CD4-positive, alpha-beta T cell (primary cell): Measurements from ENCODE around the gene CCDC187. TPM values are rescaled to one million over a fixed set of nuclear protein-coding genes. Genes with fewer than 3 reads are reported as not detected.

Source experiments
- ATAC-seq: fragments of 200-7000 bp; cut with Tn5 transposase; one replicate; pipeline ENCODE4 v1.10.0; 2022; ENCODE audit warnings: mild to moderate bottlenecking; ENCODE audit not compliant: poor library complexity
- CTCF ChIA-PET: fragments of 350-600 bp; sonication (Branson Sonifier 250); formaldehyde crosslinking; loops from one replicate; lab custom pipeline; 2021; ENCODE audit warnings: antibody characterized with exemption, inconsistent platforms; lab: Charles Lee
- POLR2A ChIA-PET: fragments of 350-600 bp; sonication (Branson Sonifier 250); formaldehyde crosslinking; loops from one replicate; lab custom pipeline; 2021; ENCODE audit warnings: antibody characterized with exemption, inconsistent platforms; lab: Charles Lee
- DNase-seq, 14 experiments: peaks; one replicate each; pipeline ENCODE4 v3.0.0-alpha.2; 2013 to 2020; ENCODE audit warnings: mixed read lengths in 2 of 14
- H3K27ac ChIP-seq, 2 donors: one replicate each; pipeline versions ENCODE4 v1.5.1 to v1.7.0; 2013; ENCODE audit warnings: low read length in 2 of 2, low read depth in 1 of 2, mild to moderate bottlenecking in 1 of 2
- H3K27me3 ChIP-seq, 2 experiments: 1 replicate in 1 of 2; 2 replicates in 1 of 2; pipeline versions ENCODE4 v1.6.1 to v1.7.0; 2013; ENCODE audit warnings: low read length in 2 of 2, control low read depth in 1 of 2, mild to moderate bottlenecking in 1 of 2, moderate library complexity in 1 of 2; ENCODE audit not compliant: insufficient read depth in 2 of 2, control insufficient read depth in 1 of 2
- H3K36me3 ChIP-seq: one replicate; pipeline ENCODE4 v1.6.1; 2013; ENCODE audit warnings: low read length, control low read depth; ENCODE audit not compliant: insufficient read depth
- H3K4me1 ChIP-seq: one replicate; pipeline ENCODE4 v1.6.1; 2013; ENCODE audit warnings: low read length, control low read depth; ENCODE audit not compliant: insufficient read depth
- H3K4me3 ChIP-seq: one replicate; pipeline ENCODE4 v1.5.1; 2013; ENCODE audit warnings: mild to moderate bottlenecking, low read length, moderate library complexity
- H3K9me3 ChIP-seq, 2 experiments: 1 replicate in 1 of 2; 2 replicates in 1 of 2; pipeline versions ENCODE4 v1.6.1 to v1.7.0; 2013; ENCODE audit warnings: low read length in 2 of 2, mild to moderate bottlenecking in 2 of 2, control low read depth in 1 of 2, moderate library complexity in 1 of 2; ENCODE audit not compliant: control insufficient read depth in 1 of 2, insufficient read depth in 1 of 2
- H3K27ac Mint-ChIP-seq: one replicate; pipeline ENCODE4 v1.8.0; 2020; ENCODE audit warnings: mixed read lengths
- H3K27me3 Mint-ChIP-seq: one replicate; pipeline ENCODE4 v1.8.0; 2021; ENCODE audit warnings: mixed read lengths
- H3K36me3 Mint-ChIP-seq: one replicate; pipeline ENCODE4 v1.8.0; 2021; ENCODE audit warnings: low read depth, mixed read lengths
- H3K4me1 Mint-ChIP-seq: one replicate; pipeline ENCODE4 v1.8.0; 2021; ENCODE audit warnings: low read depth, mixed read lengths
- H3K4me3 Mint-ChIP-seq: one replicate; pipeline ENCODE4 v1.8.0; 2020; ENCODE audit warnings: mild to moderate bottlenecking, mixed read lengths
- H3K9me3 Mint-ChIP-seq: one replicate; pipeline ENCODE4 v1.8.0; 2020; ENCODE audit warnings: mixed read lengths
- intact Hi-C, 2 experiments: fragments of 100-400 bp; cut with DNase I in 1 of 2; cut with micrococcal nuclease in 1 of 2; formaldehyde crosslinking; loops; one replicate each; pipeline versions ENCODE4 v1.15.1 to v1.9.0; 2023 to 2025; cut with DNase I, micrococcal nuclease
- total RNA-seq, 174 experiments: library from RNA in 2 of 174; stranded (reverse) in 2 of 174; gene quantifications; one replicate each; pipeline ENCODE4 v1.2.3 and lab custom pipeline; 2021 to 2026
- TF ChIP-seq, protein P1 (sequence below): fragments of 200-600 bp; IDR thresholded peaks from one replicate; pipeline ENCODE4 v1.8.0; 2022; ENCODE audit warnings: antibody characterized with exemption, mild to moderate bottlenecking

Gene CCDC187
- total RNA-seq, 2 experiments from 2014 or later: not detected

DNA sequence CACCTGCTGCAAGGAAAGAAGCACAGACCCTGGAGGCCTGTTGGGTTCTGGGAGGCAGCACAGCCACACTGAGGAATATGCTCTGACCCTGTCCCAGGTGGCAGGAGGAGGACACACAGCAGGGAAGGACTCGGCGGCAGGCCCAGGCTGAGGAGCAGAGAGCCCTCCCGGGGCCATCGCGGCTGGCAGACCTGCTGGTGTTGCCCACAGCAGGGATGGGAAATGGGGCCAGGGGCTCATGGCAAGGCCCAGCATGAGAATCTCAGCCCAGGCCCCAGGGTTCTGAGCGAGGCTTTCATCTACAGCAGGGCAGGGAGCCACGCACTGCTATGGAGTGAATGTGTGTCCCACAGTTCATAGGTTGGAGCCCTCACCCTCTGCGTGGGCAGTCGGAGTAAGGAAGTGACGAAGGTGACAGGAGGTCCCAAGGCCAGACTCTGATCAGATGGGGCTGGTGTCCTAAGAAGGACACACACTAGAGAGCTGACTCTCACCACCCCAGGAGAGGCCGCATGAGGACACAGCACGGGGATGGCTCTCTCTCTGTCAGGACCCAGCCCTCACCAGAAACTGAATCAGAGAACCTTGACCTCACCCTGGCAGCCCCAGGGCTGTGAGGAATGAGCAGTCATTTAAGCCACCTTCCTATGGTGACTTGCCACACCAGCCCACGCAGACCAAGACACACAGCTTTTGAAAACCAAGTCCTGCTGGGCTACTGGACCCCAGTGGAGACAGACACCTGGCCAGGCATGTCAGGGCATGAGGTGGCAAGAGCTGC lies 13.2 kb upstream of the CCDC187 start:
- Mint-ChIP-seq H3K4me1 (no peaks in the 10 kb centered on the region), H3K27ac (no peak overlapping the region), H3K4me3 (no peak overlapping the region), H3K27me3 (peaks cover 4% of the 10 kb centered on the region), H3K36me3 (no peaks in the 10 kb centered on the region), H3K9me3 (no peaks in the 10 kb centered on the region)
- Histone ChIP-seq H3K4me3 (no peak overlapping the region), H3K27ac (no peak overlapping the region), H3K36me3 (no peaks in the 10 kb centered on the region), H3K9me3 (peaks cover 3 to 24% of the 10 kb centered on the region in 2 experiments), H3K27me3 (no peaks in the 10 kb centered on the region), H3K4me1 (no peaks in the 10 kb centered on the region)
- TF ChIP-seq, protein P1, sequence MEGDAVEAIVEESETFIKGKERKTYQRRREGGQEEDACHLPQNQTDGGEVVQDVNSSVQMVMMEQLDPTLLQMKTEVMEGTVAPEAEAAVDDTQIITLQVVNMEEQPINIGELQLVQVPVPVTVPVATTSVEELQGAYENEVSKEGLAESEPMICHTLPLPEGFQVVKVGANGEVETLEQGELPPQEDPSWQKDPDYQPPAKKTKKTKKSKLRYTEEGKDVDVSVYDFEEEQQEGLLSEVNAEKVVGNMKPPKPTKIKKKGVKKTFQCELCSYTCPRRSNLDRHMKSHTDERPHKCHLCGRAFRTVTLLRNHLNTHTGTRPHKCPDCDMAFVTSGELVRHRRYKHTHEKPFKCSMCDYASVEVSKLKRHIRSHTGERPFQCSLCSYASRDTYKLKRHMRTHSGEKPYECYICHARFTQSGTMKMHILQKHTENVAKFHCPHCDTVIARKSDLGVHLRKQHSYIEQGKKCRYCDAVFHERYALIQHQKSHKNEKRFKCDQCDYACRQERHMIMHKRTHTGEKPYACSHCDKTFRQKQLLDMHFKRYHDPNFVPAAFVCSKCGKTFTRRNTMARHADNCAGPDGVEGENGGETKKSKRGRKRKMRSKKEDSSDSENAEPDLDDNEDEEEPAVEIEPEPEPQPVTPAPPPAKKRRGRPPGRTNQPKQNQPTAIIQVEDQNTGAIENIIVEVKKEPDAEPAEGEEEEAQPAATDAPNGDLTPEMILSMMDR: no peak
- POLR2A ChIA-PET: no interaction called here
- CTCF ChIA-PET: no interaction called here
- ATAC-seq (no peak), DNase-seq (no peak)
- intact Hi-C loops: no loop called here

DNA sequence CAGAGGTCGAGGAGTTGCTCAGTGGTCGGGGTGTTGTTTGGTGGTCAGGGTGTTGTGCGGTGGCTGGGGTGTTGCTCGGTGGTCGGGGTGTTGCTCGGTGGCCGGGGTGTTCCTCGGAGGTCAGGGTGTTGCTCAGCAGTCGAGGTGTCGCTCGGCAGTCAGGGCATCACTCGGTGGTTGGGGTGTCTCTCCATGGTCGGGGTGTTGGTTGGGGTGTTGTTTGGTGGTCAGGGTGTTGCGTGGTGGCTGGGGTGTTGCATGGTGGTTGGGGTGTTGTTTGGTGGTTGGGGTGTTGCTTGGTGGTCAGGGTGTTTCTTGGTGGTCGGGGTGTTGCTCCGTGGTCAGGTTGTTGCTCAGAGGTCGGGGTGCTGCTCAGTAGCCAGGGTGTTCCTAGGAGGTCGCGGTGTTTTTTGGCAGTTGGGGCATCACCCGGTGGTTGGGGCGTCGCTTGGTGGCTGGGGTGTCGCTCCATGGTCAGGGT lies 12.4 kb upstream of the CCDC187 start:
- Mint-ChIP-seq H3K9me3 (no peaks in the 10 kb centered on the region), H3K4me1 (no peaks in the 10 kb centered on the region), H3K4me3 (no peak overlapping the region), H3K27ac (no peak overlapping the region), H3K36me3 (no peaks in the 10 kb centered on the region), H3K27me3 (peaks cover 4% of the 10 kb centered on the region)
- POLR2A ChIA-PET: no interaction called here
- Histone ChIP-seq H3K27me3 (peaks cover 0 to 4% of the 10 kb centered on the region in 2 experiments), H3K4me1 (peaks cover 7% of the 10 kb centered on the region), H3K27ac (no peak overlapping the region), H3K4me3 (no peak overlapping the region), H3K9me3 (peaks cover 3 to 24% of the 10 kb centered on the region in 2 experiments), H3K36me3 (no peaks in the 10 kb centered on the region)
- CTCF ChIA-PET: no interaction called here
- no peak for ATAC-seq
- DNase-seq: peak in 2 of 14 experiments; percentile 22 to 32
- intact Hi-C loops: no loop called here
- TF ChIP-seq, protein P1: no peak

DNA sequence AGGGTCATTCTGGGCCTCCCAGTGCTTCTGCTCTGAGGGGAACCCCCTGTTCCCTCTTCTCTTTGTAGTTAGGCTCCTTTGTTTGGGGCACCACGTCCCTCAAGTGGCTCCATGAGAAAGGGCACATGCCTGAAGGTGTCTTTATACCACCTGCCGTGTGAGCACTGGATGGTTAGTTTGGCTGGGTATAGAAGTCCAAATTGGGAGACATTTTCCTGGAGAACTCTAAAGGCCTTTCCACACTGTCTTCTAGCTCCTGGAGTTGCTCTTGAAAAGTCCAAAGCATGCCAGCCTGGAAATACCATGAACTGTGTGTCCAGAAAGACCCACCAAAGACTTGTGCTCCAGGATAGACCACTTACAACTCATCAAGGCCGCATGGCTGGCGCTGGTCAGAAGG lies 11.1 kb upstream of the CCDC187 start:
- peaks cover 4% of the 10 kb centered on the region for H3K27me3 Mint-ChIP-seq
- no peak overlapping the region for H3K4me3 Mint-ChIP-seq
- peaks cover 12 to 13% of the 10 kb centered on the region in 2 experiments for H3K27me3 ChIP-seq
- no peak overlapping the region for H3K4me3 ChIP-seq
- H3K4me1 ChIP-seq: peaks cover 9% of the 10 kb centered on the region
- DNase-seq (no peak), ATAC-seq (no peak)
- TF ChIP-seq, protein P1: no peak
- H3K36me3 Mint-ChIP-seq: no peaks in the 10 kb centered on the region
- H3K9me3 ChIP-seq: peaks cover 3 to 24% of the 10 kb centered on the region in 2 experiments
- ChIA-PET CTCF (no interaction called here), POLR2A (no interaction called here)
- H3K36me3 ChIP-seq: no peaks in the 10 kb centered on the region
- intact Hi-C loops: no loop called here
- no peak overlapping the region for H3K27ac Mint-ChIP-seq
- H3K27ac ChIP-seq: no peak overlapping the region
- H3K4me1 Mint-ChIP-seq: no peaks in the 10 kb centered on the region
- no peaks in the 10 kb centered on the region for H3K9me3 Mint-ChIP-seq
